HepG2 (cell line): Measurements from ENCODE around the gene TMEM167B. TPM values are rescaled to one million over a fixed set of nuclear protein-coding genes. Genes with fewer than 3 reads are reported as not detected.

Source experiments
- AKAP8 ChIP-seq: sonication (generic); formaldehyde crosslinking; IDR thresholded peaks from 2 replicates; pipeline ENCODE4 v1.5.1; 2020; ENCODE audit warnings: mild to moderate bottlenecking, missing genetic modification reagents
- FOXP4 ChIP-seq: sonication (generic); formaldehyde crosslinking; IDR thresholded peaks from 2 replicates; pipeline ENCODE4 v1.4.0; 2020; ENCODE audit warnings: missing genetic modification reagents
- MIER2 ChIP-seq: IDR thresholded peaks from 2 replicates; pipeline ENCODE4 v1.6.1; 2016; ENCODE audit warnings: missing biosample characterization, missing genetic modification reagents
- MXD4 ChIP-seq: IDR thresholded peaks from 2 replicates; pipeline ENCODE4 v1.6.1; 2016; ENCODE audit warnings: mild to moderate bottlenecking, missing biosample characterization, missing genetic modification reagents
- NFRKB ChIP-seq: fragments of 450-650 bp; IDR thresholded peaks from 2 replicates; pipeline ENCODE4 v1.6.1; 2017
- PAWR ChIP-seq: sonication (generic); formaldehyde crosslinking; IDR thresholded peaks from 2 replicates; pipeline ENCODE4 v1.4.0; 2020; ENCODE audit warnings: missing genetic modification reagents, mild to moderate bottlenecking, borderline replicate concordance
- RBM39 ChIP-seq: fragments of 200-400 bp; formaldehyde crosslinking; IDR thresholded peaks from one replicate; pipeline ENCODE4 v1.6.1; 2018; ENCODE audit warnings: antibody characterized with exemption, mild to moderate bottlenecking, low read depth, low read length; ENCODE audit not compliant: poor library complexity, severe bottlenecking
- RXRA ChIP-seq: sonication (generic); formaldehyde crosslinking; IDR thresholded peaks from 2 replicates; pipeline ENCODE4 v1.5.1; 2020; ENCODE audit warnings: missing genetic modification reagents
- SALL1 ChIP-seq: sonication (generic); formaldehyde crosslinking; IDR thresholded peaks from 2 replicates; pipeline ENCODE4 v1.8.0; 2022; ENCODE audit warnings: mild to moderate bottlenecking, missing genetic modification reagents
- TFDP2 ChIP-seq: sonication (generic); formaldehyde crosslinking; IDR thresholded peaks from 2 replicates; pipeline ENCODE4 v1.4.0; 2020; ENCODE audit warnings: missing genetic modification reagents
- ZFX ChIP-seq: sonication (generic); formaldehyde crosslinking; IDR thresholded peaks from 2 replicates; pipeline ENCODE4 v1.4.0; 2020; ENCODE audit warnings: mild to moderate bottlenecking, low read depth, missing genetic modification reagents, moderate library complexity
- ZHX2 ChIP-seq, 2 experiments: sonication (generic) in 1 of 2; formaldehyde crosslinking in 1 of 2; IDR thresholded peaks; 2 replicates each; pipeline versions ENCODE4 v1.6.1 to v1.9.0; 2014 to 2022; ENCODE audit warnings: antibody characterized with exemption in 1 of 2, borderline replicate concordance in 1 of 2, inconsistent platforms in 1 of 2, low read depth in 1 of 2, missing genetic modification reagents in 1 of 2
- ZNF331 ChIP-seq: sonication (generic); formaldehyde crosslinking; IDR thresholded peaks from 2 replicates; pipeline ENCODE4 v1.4.0; 2020; ENCODE audit warnings: missing genetic modification reagents
- ZNF605 ChIP-seq: sonication (generic); formaldehyde crosslinking; IDR thresholded peaks from 2 replicates; pipeline ENCODE4 v1.8.0; 2022; ENCODE audit warnings: mild to moderate bottlenecking, missing genetic modification reagents
- ZNF670 ChIP-seq: sonication (generic); formaldehyde crosslinking; IDR thresholded peaks from 2 replicates; pipeline ENCODE4 v1.8.0; 2022; ENCODE audit warnings: mild to moderate bottlenecking, missing genetic modification reagents, borderline replicate concordance
- ZNF839 ChIP-seq: sonication (generic); formaldehyde crosslinking; IDR thresholded peaks from 2 replicates; pipeline ENCODE4 v1.4.0; 2020; ENCODE audit warnings: missing genetic modification reagents, mild to moderate bottlenecking, borderline replicate concordance
- polyA plus RNA-seq, 8 experiments: library from polyadenylated mRNA; depleted of rRNA in 3 of 8; stranded (reverse) in 7 of 8; unstranded in 1 of 8; fragments of >200 nt; fragmentation: Illumina TruSeq in 4 of 8; extraction: Trizol in 4 of 8; gene quantifications; 2 replicates each; pipeline versions ENCODE4 v1.2.1 to v1.2.3, GENCODE V29; 2011 to 2016; ENCODE audit warnings: low read depth in 4 of 8, missing spikeins in 1 of 8, mixed read lengths in 1 of 8; ENCODE audit not compliant: insufficient read depth in 1 of 8
- total RNA-seq, 5 experiments: library from RNA; depleted of rRNA; stranded (reverse); fragments of >200 nt; fragmentation: Illumina TruSeq; extraction: Trizol; gene quantifications; 2 replicates each; pipeline ENCODE4 v1.2.3, GENCODE V29; 2016; ENCODE audit warnings: low read depth in 1 of 5
- TF ChIP-seq, protein P1 (sequence below): sonication (generic); formaldehyde crosslinking; conservative IDR thresholded peaks from 2 replicates; pipeline ENCODE4 v1.4.0; 2020; ENCODE audit warnings: missing genetic modification reagents

The TMEM167B gene
- total and polyA plus RNA-seq, 2 of the 13 experiments (the other 11 are each of a cell fraction or from before 2014, with no cell fraction given), result 9.5 to 22.4 TPM

DNA sequence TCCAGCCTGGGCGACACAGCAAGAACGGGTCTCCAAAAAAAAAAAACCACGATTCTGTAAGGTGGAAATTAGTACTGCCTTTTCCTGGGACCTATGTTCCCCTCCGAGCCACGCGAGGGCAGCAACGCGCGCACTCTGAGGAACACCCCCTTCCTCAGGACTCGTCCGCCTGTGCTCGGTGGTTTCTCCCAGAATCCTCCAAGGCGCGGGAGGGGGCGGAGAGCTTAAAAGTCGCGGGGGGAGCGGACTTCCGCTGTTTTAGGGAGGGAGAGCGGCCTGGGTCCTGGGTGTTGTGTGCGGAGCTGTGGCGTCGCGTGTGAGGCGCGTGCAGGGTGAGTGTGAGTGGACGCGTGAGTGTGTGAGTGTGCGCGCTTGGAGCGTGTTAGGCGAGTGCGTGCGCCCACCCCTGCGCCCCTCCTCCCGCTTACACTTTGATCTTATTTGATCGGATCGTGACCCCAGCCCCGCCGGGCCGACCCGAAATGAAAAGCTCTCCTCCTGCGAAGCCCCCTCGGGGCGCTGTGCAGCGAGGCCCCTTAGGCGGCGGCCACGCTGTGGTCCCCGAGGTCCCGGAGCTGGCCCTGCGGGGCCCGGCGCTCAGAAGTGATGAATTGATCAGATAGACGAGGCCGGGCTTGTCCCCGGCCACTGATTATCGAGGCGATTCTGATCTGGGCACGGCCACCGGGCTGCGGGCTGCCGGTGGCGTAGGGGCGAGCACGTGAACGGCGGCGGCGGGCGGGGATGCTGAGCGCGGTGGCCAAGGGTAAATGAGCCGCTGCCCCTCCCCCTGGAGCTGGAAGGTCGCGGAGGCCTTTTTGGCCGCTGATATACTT, 9.6 kb downstream of the TMEM167B start (continued):
- no peak for TF ChIP-seq ZHX2 (IDR thresholded peaks at IDR 0.05; ENCODE audit: low read depth)
- no peak for TF ChIP-seq ZHX2 (CRISPR knock-in tag; IDR thresholded peaks at IDR 0.05; ENCODE audit: borderline replicate concordance)
- no peak for TF ChIP-seq PAWR (CRISPR knock-in tag)
- TF ChIP-seq ZNF670 (CRISPR knock-in tag), result peak; percentile 84; the same call in 1 of the 2 replicates
- TF ChIP-seq RXRA, result peak; percentile 57
- peak; percentile 32; the same call in 1 of the 2 replicates for TF ChIP-seq ZNF839
- peak; percentile 96 for TF ChIP-seq ZNF605
- 0 out of 2 replicates have a peak, but pooled peaks have one; percentile 66 for TF ChIP-seq MIER2
- TF ChIP-seq ZFX (CRISPR knock-in tag), result peak; percentile 96
- peak; percentile 88; the same call in 1 of the 2 replicates for TF ChIP-seq AKAP8 (CRISPR knock-in tag)
- TF ChIP-seq NFRKB, result no peak
- peak; percentile 99 for TF ChIP-seq RBM39
- TF ChIP-seq SALL1 (CRISPR knock-in tag), result peak; percentile 96
- peak; percentile 78 for TF ChIP-seq FOXP4 (CRISPR knock-in tag)
- TF ChIP-seq ZNF331 (CRISPR knock-in tag), result peak; percentile 87
- TF ChIP-seq, protein P1, sequence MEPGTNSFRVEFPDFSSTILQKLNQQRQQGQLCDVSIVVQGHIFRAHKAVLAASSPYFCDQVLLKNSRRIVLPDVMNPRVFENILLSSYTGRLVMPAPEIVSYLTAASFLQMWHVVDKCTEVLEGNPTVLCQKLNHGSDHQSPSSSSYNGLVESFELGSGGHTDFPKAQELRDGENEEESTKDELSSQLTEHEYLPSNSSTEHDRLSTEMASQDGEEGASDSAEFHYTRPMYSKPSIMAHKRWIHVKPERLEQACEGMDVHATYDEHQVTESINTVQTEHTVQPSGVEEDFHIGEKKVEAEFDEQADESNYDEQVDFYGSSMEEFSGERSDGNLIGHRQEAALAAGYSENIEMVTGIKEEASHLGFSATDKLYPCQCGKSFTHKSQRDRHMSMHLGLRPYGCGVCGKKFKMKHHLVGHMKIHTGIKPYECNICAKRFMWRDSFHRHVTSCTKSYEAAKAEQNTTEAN (CRISPR knock-in tag), result peak; percentile 98
- TF ChIP-seq MXD4 (CRISPR knock-in tag), result peak; percentile 91
- TF ChIP-seq TFDP2 (CRISPR knock-in tag), result peak; percentile 77
